Nephron (organoid): ENCODE data around the gene KIF25.

Source experiments
- H3K27ac Mint-ChIP-seq, 3 experiments: 2 replicates each; pipeline ENCODE4 v1.8.0; 2020; ENCODE audit warnings: mixed read lengths in 3 of 3, mild to moderate bottlenecking in 2 of 3, moderate library complexity in 1 of 3
- H3K27me3 Mint-ChIP-seq: 2 replicates; pipeline ENCODE4 v1.8.0; 2021; ENCODE audit warnings: low read depth, mild to moderate bottlenecking, moderate library complexity, mixed read lengths
- H3K36me3 Mint-ChIP-seq: 2 replicates; pipeline ENCODE4 v1.8.0; 2020; ENCODE audit warnings: low read depth, mixed read lengths
- H3K4me1 Mint-ChIP-seq: 2 replicates; pipeline ENCODE4 v1.8.0; 2020; ENCODE audit warnings: mixed read lengths
- H3K4me3 Mint-ChIP-seq, 3 experiments: 2 replicates each; pipeline ENCODE4 v1.8.0; 2020; ENCODE audit warnings: mild to moderate bottlenecking in 3 of 3, mixed read lengths in 3 of 3, moderate library complexity in 2 of 3
- H3K9me3 Mint-ChIP-seq: 2 replicates; pipeline ENCODE4 v1.8.0; 2020; ENCODE audit warnings: mixed read lengths
- TF ChIP-seq, protein P1 (sequence below), 3 experiments: fragments of 200-600 bp; sonication (generic); IDR thresholded peaks; one replicate each; pipeline ENCODE4 v1.5.0; 2021; ENCODE audit warnings: antibody characterized with exemption in 3 of 3; ENCODE audit not compliant: unreplicated experiment in 3 of 3

KIF25 gene

GRCh38 chr6:168092541-168092940, 95.1 kb downstream of the KIF25 start:
- Mint-ChIP-seq H3K27me3 (peaks cover 26% of the 10 kb centered on the region), H3K4me1 (peaks cover 63% of the 10 kb centered on the region), H3K4me3 (no peak overlapping the region), H3K36me3 (no peaks in the 10 kb centered on the region), H3K9me3 (no peaks in the 10 kb centered on the region), H3K27ac (peak overlapping the region in 2 of 3 experiments; percentile 58 to 84)
- TF ChIP-seq, protein P1, sequence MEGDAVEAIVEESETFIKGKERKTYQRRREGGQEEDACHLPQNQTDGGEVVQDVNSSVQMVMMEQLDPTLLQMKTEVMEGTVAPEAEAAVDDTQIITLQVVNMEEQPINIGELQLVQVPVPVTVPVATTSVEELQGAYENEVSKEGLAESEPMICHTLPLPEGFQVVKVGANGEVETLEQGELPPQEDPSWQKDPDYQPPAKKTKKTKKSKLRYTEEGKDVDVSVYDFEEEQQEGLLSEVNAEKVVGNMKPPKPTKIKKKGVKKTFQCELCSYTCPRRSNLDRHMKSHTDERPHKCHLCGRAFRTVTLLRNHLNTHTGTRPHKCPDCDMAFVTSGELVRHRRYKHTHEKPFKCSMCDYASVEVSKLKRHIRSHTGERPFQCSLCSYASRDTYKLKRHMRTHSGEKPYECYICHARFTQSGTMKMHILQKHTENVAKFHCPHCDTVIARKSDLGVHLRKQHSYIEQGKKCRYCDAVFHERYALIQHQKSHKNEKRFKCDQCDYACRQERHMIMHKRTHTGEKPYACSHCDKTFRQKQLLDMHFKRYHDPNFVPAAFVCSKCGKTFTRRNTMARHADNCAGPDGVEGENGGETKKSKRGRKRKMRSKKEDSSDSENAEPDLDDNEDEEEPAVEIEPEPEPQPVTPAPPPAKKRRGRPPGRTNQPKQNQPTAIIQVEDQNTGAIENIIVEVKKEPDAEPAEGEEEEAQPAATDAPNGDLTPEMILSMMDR (IDR thresholded peaks at IDR 0.05; ENCODE audit: unreplicated experiment in 3 of 3) = no peak

- Mint-ChIP-seq H3K4me1 (peaks cover 57% of the 10 kb centered on the region), H3K4me3 (no peak overlapping the region), H3K36me3 (no peaks in the 10 kb centered on the region), H3K27me3 (peaks cover 26% of the 10 kb centered on the region), H3K9me3 (no peaks in the 10 kb centered on the region), H3K27ac (peak overlapping the region in 2 of 3 experiments; percentile 58 to 84)
- TF ChIP-seq, protein P1 (IDR thresholded peaks at IDR 0.05; ENCODE audit: unreplicated experiment in 3 of 3) = no peak
These were observed 95.6 kb downstream of the KIF25 start for GRCh38 chr6:168093071-168093505.

- H3K4me1 Mint-ChIP-seq = peaks cover 52% of the 10 kb centered on the region
- TF ChIP-seq, protein P1 (IDR thresholded peaks at IDR 0.05; ENCODE audit: unreplicated experiment in 3 of 3) = no peak
- H3K36me3 Mint-ChIP-seq = no peaks in the 10 kb centered on the region
- peaks cover 26% of the 10 kb centered on the region for H3K27me3 Mint-ChIP-seq
- H3K9me3 Mint-ChIP-seq = no peaks in the 10 kb centered on the region
- H3K27ac Mint-ChIP-seq = peak overlapping the region in 2 of 3 experiments; percentile 58 to 84
- H3K4me3 Mint-ChIP-seq = peak overlapping the region in 1 of 3 experiments; percentile 22
These were observed 96.2 kb downstream of the KIF25 start for GRCh38 chr6:168093634-168094033.
